Iris pigment epithelial cell (primary cell): ENCODE measurements around the gene CSRP1.
"Not testable (repeated sequence)": the region's sequence is repeated elsewhere in the genome, so short reads cannot be mapped to it uniquely, and the experiment has no call there.

Experiments used
- DNase-seq: peaks from one replicate; pipeline ENCODE4 v3.0.0-alpha.2; 2011; ENCODE audit warnings: low read depth

CSRP1 gene

GRCh38 chr1:201537891-201538611 lies 31.1 kb upstream of the CSRP1 start:
- no peak for DNase-seq

- no peak for DNase-seq
Observed at GRCh38 chr1:201537467-201537866, 30.5 kb upstream of the CSRP1 start.

- no peak for DNase-seq
Observed at GRCh38 chr1:201537028-201537427, 30.1 kb upstream of the CSRP1 start.

- DNase-seq: peak; percentile 88
Observed at GRCh38 chr1:201536558-201536957, 29.6 kb upstream of the CSRP1 start.

- no peak for DNase-seq
Observed at GRCh38 chr1:201535919-201536245, 29.0 kb upstream of the CSRP1 start.

- DNase-seq: peak; percentile 52
Observed at GRCh38 chr1:201535046-201535918, 28.4 kb upstream of the CSRP1 start.

GRCh38 chr1:201533836-201534235 lies 26.9 kb upstream of the CSRP1 start:
- no peak for DNase-seq

- DNase-seq: no peak
Observed at GRCh38 chr1:201531551-201532425, 24.9 kb upstream of the CSRP1 start.

- peak; percentile 80 for DNase-seq
Observed at GRCh38 chr1:201530741-201531531, 24.0 kb upstream of the CSRP1 start.

GRCh38 chr1:201528631-201529252 lies 21.8 kb upstream of the CSRP1 start:
- peak; percentile 70 for DNase-seq

GRCh38 chr1:201527879-201528278 lies 21.0 kb upstream of the CSRP1 start:
- DNase-seq: no peak

- DNase-seq: no peak
Observed at GRCh38 chr1:201525193-201525778, 18.4 kb upstream of the CSRP1 start.

- DNase-seq: not testable (repeated sequence)
Observed at GRCh38 chr1:201520046-201520575, 13.2 kb upstream of the CSRP1 start.

GRCh38 chr1:201518071-201518470 lies 11.1 kb upstream of the CSRP1 start:
- no peak for DNase-seq

GRCh38 chr1:201517631-201518030 lies 10.7 kb upstream of the CSRP1 start:
- DNase-seq: no peak

GRCh38 chr1:201516511-201517127 lies 9.7 kb upstream of the CSRP1 start:
- no peak for DNase-seq

GRCh38 chr1:201515895-201516294 lies 9.0 kb upstream of the CSRP1 start:
- DNase-seq: no peak

- no peak for DNase-seq
Observed at GRCh38 chr1:201515062-201515750, 8.3 kb upstream of the CSRP1 start.

- no peak for DNase-seq
Observed at GRCh38 chr1:201514466-201514865, 7.5 kb upstream of the CSRP1 start.
